NT2/D1 (cell line): ENCODE data around the gene PEX19.

ENCODE experiments used
- YY1 ChIP-seq: IDR thresholded peaks from 2 replicates; pipeline ENCODE4 v1.6.1; 2011; ENCODE audit not compliant: insufficient read length, insufficient read depth
- ZNF274 ChIP-seq: IDR thresholded peaks from 2 replicates; pipeline ENCODE4 v1.6.1; 2011; ENCODE audit warnings: mild to moderate bottlenecking, low read depth, low read length

GRCh38 chr1:160308451-160309184, 23.7 kb upstream of the PEX19 start:
- no peak for TF ChIP-seq YY1
- no peak for TF ChIP-seq ZNF274
